IMR-90 (cell line): Measurements from ENCODE around the gene ABLIM3.

Experiments
- BHLHE40 ChIP-seq: fragments of 150-350 bp; IDR thresholded peaks from 2 replicates; pipeline ENCODE4 v1.6.1; 2016; ENCODE audit warnings: mild to moderate bottlenecking, low read depth, low read length
- CEBPB ChIP-seq: IDR thresholded peaks from 2 replicates; pipeline ENCODE4 v1.6.1; 2012; ENCODE audit warnings: low read depth, low read length, improper control_type of control experiment
- CTCF ChIP-seq: conservative IDR thresholded peaks from 2 replicates; pipeline ENCODE4 v1.5.1; 2012; ENCODE audit warnings: mild to moderate bottlenecking, low read depth, low read length, improper control_type of control experiment
- ELK1 ChIP-seq: fragments of 150-350 bp; IDR thresholded peaks from 2 replicates; pipeline ENCODE4 v1.6.1; 2016; ENCODE audit warnings: low read depth, mild to moderate bottlenecking, low read length, moderate library complexity, borderline replicate concordance
- FOS ChIP-seq: fragments of 150-350 bp; IDR thresholded peaks from 2 replicates; pipeline ENCODE4 v1.6.1; 2016; ENCODE audit warnings: low read depth, low read length
- MAFK ChIP-seq: IDR thresholded peaks from 2 replicates; pipeline ENCODE4 v1.6.1; 2012; ENCODE audit warnings: low read depth, low read length, improper control_type of control experiment
- POLR2A ChIP-seq: IDR thresholded peaks from 2 replicates; pipeline ENCODE4 v1.6.1; 2012; ENCODE audit warnings: mild to moderate bottlenecking, low read depth, low read length
- RAD21 ChIP-seq: IDR thresholded peaks from 2 replicates; pipeline ENCODE4 v1.6.1; 2012; ENCODE audit warnings: low read length, improper control_type of control experiment

GRCh38 chr5:149108651-149109280 is 32.5 kb upstream of the ABLIM3 start:
- TF ChIP-seq CTCF (no peak), POLR2A (no peak), BHLHE40 (no peak), CEBPB (no peak), RAD21 (no peak), MAFK (no peak), ELK1 (no peak), FOS (no peak)
